Prostate gland (tissue), 2 donors: Measurements from ENCODE around the gene UBN1. TPM values are rescaled to one million over a fixed set of nuclear protein-coding genes. Genes with fewer than 3 reads are reported as not detected.

Experiments
- DNase-seq: peaks from one replicate; pipeline ENCODE4 v3.0.0-alpha.2; 2019; ENCODE audit warnings: low spot score
- H3K27ac ChIP-seq, 2 donors: fragments of 200-600 bp; sonication (generic); 2 replicates each; pipeline ENCODE4 v1.5.1; 2017 to 2019
- H3K27me3 ChIP-seq: fragments of 200-600 bp; sonication (generic); replicated peaks from 2 replicates; pipeline ENCODE4 v1.5.1; 2019; ENCODE audit not compliant: insufficient read depth
- H3K36me3 ChIP-seq, 2 donors: fragments of 200-600 bp; sonication (generic); 1 replicate in 1 of 2; 2 replicates in 1 of 2; pipeline versions ENCODE4 v1.5.1 to v1.8.1; 2017 to 2019
- H3K4me1 ChIP-seq: fragments of 200-600 bp; sonication (generic); replicated peaks from 2 replicates; pipeline ENCODE4 v1.5.1; 2019
- H3K4me3 ChIP-seq, 2 donors: fragments of 200-600 bp; sonication (generic); 2 replicates each; pipeline ENCODE4 v1.5.1; 2017 to 2019
- H3K9me3 ChIP-seq: fragments of 200-600 bp; sonication (generic); 2 replicates; pipeline ENCODE4 v1.5.1; 2017
- CTCF ChIP-seq, 4 experiments: fragments of 200-600 bp in 2 of 4; fragments of 450-650 bp in 2 of 4; sonication (generic) in 2 of 4; IDR thresholded peaks; 1 replicate in 3 of 4; 2 replicates in 1 of 4; pipeline ENCODE4 v1.5.1; 2016 to 2019; ENCODE audit warnings: antibody characterized with exemption in 4 of 4, mild to moderate bottlenecking in 2 of 4, moderate library complexity in 2 of 4
- POLR2A ChIP-seq: fragments of 450-650 bp; IDR thresholded peaks from one replicate; pipeline ENCODE4 v1.6.1; 2016; ENCODE audit warnings: antibody characterized with exemption, mild to moderate bottlenecking
- POLR2AphosphoS5 ChIP-seq: sonication (generic); formaldehyde crosslinking; IDR thresholded peaks from one replicate; pipeline ENCODE4 v1.6.1; 2017; ENCODE audit warnings: antibody characterized with exemption
- WGBS: methylation state at CpG from one replicate; pipeline ENCODE4 v1.1.5; 2018; 5-methylcytosine and 5-hydroxymethylcytosine counted together
- intact Hi-C: fragments of 100-400 bp; cut with DNase I; formaldehyde crosslinking; loops from one replicate; pipeline ENCODE4 v1.14.2; 2022
- total RNA-seq, 2 donors: library from RNA; depleted of rRNA; stranded (reverse); fragments of >200 nt; gene quantifications; one replicate each; pipeline ENCODE4 v1.1.0, GENCODE V29; 2016

Gene UBN1
- total RNA-seq, 2 donors from 2014 or later, result 28.2 to 56.9 TPM

GRCh38 chr16:4846503-4846900 is 779 bp upstream of the UBN1 start:
- H3K9me3 ChIP-seq, result no peaks in the 10 kb centered on the region
- H3K27me3 ChIP-seq, result no peaks in the 10 kb centered on the region
- peak overlapping the region; percentile 94 to 98 for H3K4me3 ChIP-seq
- WGBS, result under 1% methylated on average over 18 of the region's 27 CpGs
- peak; percentile 43 for DNase-seq
- H3K27ac ChIP-seq, result peak overlapping the region; percentile 91 to 96
- peaks cover 13% of the 10 kb centered on the region for H3K4me1 ChIP-seq
- intact Hi-C loops, result loop anchor here (5.0 to 10.0 kb wide), 2 partner anchors 111 to 112 kb away; partner anchors contain the start of genes ANKS3, DNAAF8 and SEC14L5
- peaks cover 6 to 12% of the 10 kb centered on the region in 2 donors for H3K36me3 ChIP-seq
- TF ChIP-seq POLR2AphosphoS5 (peak; percentile 46), CTCF (IDR thresholded peaks at IDR 0.05) (no peak), POLR2A (peak; percentile 39)

- DNase-seq, result peak; percentile 53
- peaks cover 3 to 6% of the 10 kb centered on the region in 2 donors for H3K36me3 ChIP-seq
- TF ChIP-seq POLR2A, result no peak
- TF ChIP-seq POLR2AphosphoS5, result no peak
- peak in 1 of 4 experiments; percentile 6 for TF ChIP-seq CTCF (IDR thresholded peaks at IDR 0.05)
- H3K27me3 ChIP-seq, result no peaks in the 10 kb centered on the region
- H3K9me3 ChIP-seq, result no peaks in the 10 kb centered on the region
- H3K4me3 ChIP-seq, result peak overlapping the region; percentile 94 to 98
- H3K27ac ChIP-seq, result peak overlapping the region; percentile 91 to 96
- intact Hi-C loops, result loop anchor here (5.0 to 10.0 kb wide), 2 partner anchors 109 to 113 kb away; partner anchors contain the start of genes ANKS3, DNAAF8 and SEC14L5
- under 1% methylated on average over 67 of the region's 83 CpGs for WGBS
- peaks cover 13% of the 10 kb centered on the region for H3K4me1 ChIP-seq
Observed at GRCh38 chr16:4847774-4848587, 700 bp downstream of the UBN1 start.

- intact Hi-C loops, result no loop called here
- no peak for DNase-seq
Observed at GRCh38 chr16:4850211-4850610, 2.9 kb downstream of the UBN1 start.

GRCh38 chr16:4852221-4852872 is 5.1 kb downstream of the UBN1 start:
- WGBS, result 48% methylated on average over 1 of the region's 1 CpG
- TF ChIP-seq CTCF (IDR thresholded peaks at IDR 0.05), result no peak
- TF ChIP-seq POLR2A, result no peak
- TF ChIP-seq POLR2AphosphoS5, result no peak

More at GRCh38 chr16:4850211-4850610, 2.9 kb downstream of the UBN1 start:
- Histone ChIP-seq H3K27me3 (no peaks in the 10 kb centered on the region), H3K4me1 (peaks cover 9% of the 10 kb centered on the region), H3K9me3 (no peaks in the 10 kb centered on the region), H3K36me3 (peaks cover 4% of the 10 kb centered on the region in 2 donors), H3K27ac (no peak overlapping the region), H3K4me3 (no peak overlapping the region)
- TF ChIP-seq POLR2AphosphoS5 (no peak), CTCF (IDR thresholded peaks at IDR 0.05) (no peak), POLR2A (no peak)
- WGBS, result 44% methylated on average over 3 of the region's 3 CpGs

More at GRCh38 chr16:4852221-4852872, 5.1 kb downstream of the UBN1 start:
- Histone ChIP-seq H3K36me3 (peaks cover 4% of the 10 kb centered on the region in 2 donors), H3K27me3 (no peaks in the 10 kb centered on the region), H3K9me3 (no peaks in the 10 kb centered on the region), H3K27ac (no peak overlapping the region), H3K4me1 (peaks cover 3% of the 10 kb centered on the region), H3K4me3 (no peak overlapping the region)
- no peak for DNase-seq
- intact Hi-C loops, result no loop called here
